Hepatocyte (in vitro differentiated cells): ENCODE measurements around the gene RHOH. TPM values are rescaled to one million over a fixed set of nuclear protein-coding genes. Genes with fewer than 3 reads are reported as not detected.
A peak's percentile ranks its signal among the peaks of the same experiment; 100 is the strongest.

Source experiments
- DNase-seq: peaks from one replicate; pipeline ENCODE4 v3.0.0-alpha.2; 2016; ENCODE audit warnings: low spot score
- H2AFZ ChIP-seq: fragments of 200-600 bp; sonication (generic); 2 replicates; pipeline ENCODE4 v1.6.0; 2016; ENCODE audit warnings: antibody characterized with exemption, mild to moderate bottlenecking
- H3K27ac ChIP-seq: fragments of 200-600 bp; sonication (generic); 2 replicates; pipeline ENCODE4 v1.5.1; 2016; ENCODE audit warnings: mild to moderate bottlenecking
- H3K27me3 ChIP-seq: fragments of 200-600 bp; sonication (generic); 2 replicates; pipeline ENCODE4 v1.6.1; 2016
- H3K36me3 ChIP-seq: fragments of 200-600 bp; sonication (generic); replicated peaks from 2 replicates; pipeline ENCODE4 v1.5.1; 2016; ENCODE audit warnings: low read depth; ENCODE audit not compliant: insufficient read depth
- H3K4me1 ChIP-seq: fragments of 200-600 bp; sonication (generic); 2 replicates; pipeline ENCODE4 v1.5.1; 2016; ENCODE audit warnings: mild to moderate bottlenecking, moderate library complexity; ENCODE audit not compliant: insufficient read depth
- H3K4me2 ChIP-seq: fragments of 200-600 bp; sonication (generic); 2 replicates; pipeline ENCODE4 v1.6.0; 2016
- H3K4me3 ChIP-seq: fragments of 200-600 bp; sonication (generic); 2 replicates; pipeline ENCODE4 v1.5.1; 2016; ENCODE audit warnings: mild to moderate bottlenecking
- H3K79me2 ChIP-seq: fragments of 200-600 bp; sonication (generic); 2 replicates; pipeline ENCODE4 v1.6.0; 2017; ENCODE audit warnings: mild to moderate bottlenecking
- H3K9me2 ChIP-seq: fragments of 200-600 bp; sonication (generic); replicated peaks from 2 replicates; pipeline ENCODE4 v1.6.0; 2017; ENCODE audit warnings: mild to moderate bottlenecking; ENCODE audit not compliant: insufficient read depth
- H3K9me3 ChIP-seq: fragments of 200-600 bp; sonication (generic); 2 replicates; pipeline ENCODE4 v1.5.1; 2016; ENCODE audit warnings: low read depth, mild to moderate bottlenecking
- H4K20me1 ChIP-seq: fragments of 200-600 bp; sonication (generic); 2 replicates; pipeline ENCODE4 v1.6.0; 2016; ENCODE audit warnings: mild to moderate bottlenecking; ENCODE audit not compliant: insufficient read depth, poor library complexity, severe bottlenecking
- CTCF ChIP-seq: fragments of 200-600 bp; sonication (generic); IDR thresholded peaks from 2 replicates; pipeline ENCODE4 v1.5.1; 2016; ENCODE audit warnings: antibody characterized with exemption, mild to moderate bottlenecking; ENCODE audit not compliant: poor library complexity
- EZH2 ChIP-seq: fragments of 200-600 bp; sonication (generic); IDR thresholded peaks from 2 replicates; pipeline ENCODE4 v1.6.1; 2016; ENCODE audit warnings: antibody characterized with exemption, mild to moderate bottlenecking, borderline replicate concordance
- EZH2phosphoT487 ChIP-seq: fragments of 200-600 bp; sonication (generic); IDR thresholded peaks from one replicate; pipeline ENCODE4 v1.6.1; 2018; ENCODE audit warnings: antibody characterized with exemption, mild to moderate bottlenecking, low read depth, moderate library complexity; ENCODE audit not compliant: unreplicated experiment, severe bottlenecking
- WGBS: methylation state at CpG from one replicate; pipeline ENCODE4 v1.1.6; 2016; ENCODE audit warnings: low lambda C conversion rate; ENCODE audit errors: missing lambda C conversion rate; 5-methylcytosine and 5-hydroxymethylcytosine counted together
- polyA plus RNA-seq: library from polyadenylated mRNA; unstranded; fragments of >200 nt; fragmentation: Nextera tagmentation; extraction: Ambion mirVana; gene quantifications from 2 replicates; pipeline ENCODE4 v1.2.1, GENCODE V29; 2016
- total RNA-seq: library from RNA; depleted of rRNA; stranded (reverse); fragments of >200 nt; gene quantifications from 2 replicates; pipeline ENCODE4 v1.2.3, GENCODE V29; 2014

The RHOH gene
- total and polyA plus RNA-seq, 2 experiments from 2014 or later, result not detected

GRCh38 chr4:40187386-40187906 lies 9.4 kb upstream of the RHOH start:
- H3K36me3 ChIP-seq, result no peaks in the 10 kb centered on the region
- H3K4me3 ChIP-seq, result no peak overlapping the region
- no peaks in the 10 kb centered on the region for H3K9me3 ChIP-seq
- H3K79me2 ChIP-seq, result no peaks in the 10 kb centered on the region
- TF ChIP-seq CTCF (no peak), EZH2 (no peak), EZH2phosphoT487 (no peak)
- no peak overlapping the region for H3K4me2 ChIP-seq
- H3K27me3 ChIP-seq, result no peaks in the 10 kb centered on the region
- no peak overlapping the region for H2AFZ ChIP-seq
- H3K4me1 ChIP-seq, result peaks cover 9% of the 10 kb centered on the region
- H3K27ac ChIP-seq, result no peak overlapping the region
- DNase-seq, result no peak
- 92% methylated on average over 4 of the region's 4 CpGs for WGBS
- no peaks in the 10 kb centered on the region for H3K9me2 ChIP-seq
- H4K20me1 ChIP-seq, result no peaks in the 10 kb centered on the region

DNA sequence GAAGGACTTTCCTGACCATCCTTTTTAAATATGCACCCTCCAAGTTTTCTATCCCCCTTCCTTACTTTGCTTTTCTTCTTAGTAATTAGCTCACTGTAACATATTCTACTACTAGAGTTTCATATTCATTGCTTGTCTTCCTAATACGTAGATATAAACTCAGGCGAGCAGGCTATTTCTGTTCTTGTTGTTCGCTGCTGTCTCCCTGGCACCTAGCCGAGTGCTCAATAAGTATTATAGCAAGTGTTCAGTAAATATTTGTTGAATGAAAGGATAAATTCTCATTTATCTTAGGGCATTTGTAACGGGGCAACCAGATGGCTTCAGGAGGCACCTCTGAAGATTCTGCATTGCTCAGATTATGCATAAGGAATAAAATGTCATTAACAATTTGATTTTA lies 6.8 kb upstream of the RHOH start:
- TF ChIP-seq EZH2, result no peak
- no peak for TF ChIP-seq CTCF
- no peak for TF ChIP-seq EZH2phosphoT487
- Histone ChIP-seq H3K4me2 (no peak overlapping the region), H3K9me2 (no peaks in the 10 kb centered on the region), H3K4me1 (peaks cover 19% of the 10 kb centered on the region), H4K20me1 (no peaks in the 10 kb centered on the region), H3K36me3 (no peaks in the 10 kb centered on the region), H3K27ac (no peak overlapping the region), H3K4me3 (no peak overlapping the region), H3K9me3 (no peaks in the 10 kb centered on the region), H2AFZ (no peak overlapping the region), H3K27me3 (no peaks in the 10 kb centered on the region), H3K79me2 (no peaks in the 10 kb centered on the region)
- WGBS, result 46% methylated on average over 5 of the region's 5 CpGs
- DNase-seq, result no peak

GRCh38 chr4:40190465-40190864 lies 6.4 kb upstream of the RHOH start:
- peaks cover 19% of the 10 kb centered on the region for H3K4me1 ChIP-seq
- no peaks in the 10 kb centered on the region for H3K9me2 ChIP-seq
- no peaks in the 10 kb centered on the region for H3K79me2 ChIP-seq
- no peak overlapping the region for H3K4me3 ChIP-seq
- no peak for DNase-seq
- TF ChIP-seq EZH2phosphoT487 (no peak), EZH2 (no peak), CTCF (no peak)
- no peaks in the 10 kb centered on the region for H3K9me3 ChIP-seq
- H4K20me1 ChIP-seq, result no peaks in the 10 kb centered on the region
- no peaks in the 10 kb centered on the region for H3K27me3 ChIP-seq
- WGBS, result 80% methylated on average over 5 of the region's 5 CpGs
- no peak overlapping the region for H2AFZ ChIP-seq
- no peak overlapping the region for H3K27ac ChIP-seq
- peak overlapping the region; percentile 45 for H3K4me2 ChIP-seq
- H3K36me3 ChIP-seq, result no peaks in the 10 kb centered on the region
